ENCODE results near the gene GNAS-AS1. TPM values are rescaled to one million over a fixed set of nuclear protein-coding genes. Genes with fewer than 3 reads are reported as not detected.

The GNAS-AS1 gene
- total and polyA plus RNA-seq, 2 experiments from 2014 or later = 12.3 to 15.0 TPM

DNA sequence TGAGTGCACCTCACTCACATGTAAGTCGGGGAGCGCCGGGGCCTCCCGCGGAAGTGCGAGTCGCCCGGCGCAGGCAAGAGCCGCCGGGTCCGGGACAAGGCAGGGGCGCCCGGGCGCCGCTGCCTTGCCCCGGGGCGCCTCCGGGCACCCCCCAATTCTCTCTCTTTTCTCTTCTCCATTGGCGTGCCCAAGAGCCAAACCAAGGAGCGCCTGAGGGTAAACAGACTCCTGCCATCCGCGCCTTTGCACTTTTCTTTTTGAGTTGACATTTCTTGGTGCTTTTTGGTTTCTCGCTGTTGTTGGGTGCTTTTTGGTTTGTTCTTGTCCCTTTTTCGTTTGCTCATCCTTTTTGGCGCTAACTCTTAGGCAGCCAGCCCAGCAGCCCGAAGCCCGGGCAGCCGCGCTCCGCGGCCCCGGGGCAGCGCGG is 38.6 kb upstream of the GNAS-AS1 start (continued):
- TF ChIP-seq, protein P1, sequence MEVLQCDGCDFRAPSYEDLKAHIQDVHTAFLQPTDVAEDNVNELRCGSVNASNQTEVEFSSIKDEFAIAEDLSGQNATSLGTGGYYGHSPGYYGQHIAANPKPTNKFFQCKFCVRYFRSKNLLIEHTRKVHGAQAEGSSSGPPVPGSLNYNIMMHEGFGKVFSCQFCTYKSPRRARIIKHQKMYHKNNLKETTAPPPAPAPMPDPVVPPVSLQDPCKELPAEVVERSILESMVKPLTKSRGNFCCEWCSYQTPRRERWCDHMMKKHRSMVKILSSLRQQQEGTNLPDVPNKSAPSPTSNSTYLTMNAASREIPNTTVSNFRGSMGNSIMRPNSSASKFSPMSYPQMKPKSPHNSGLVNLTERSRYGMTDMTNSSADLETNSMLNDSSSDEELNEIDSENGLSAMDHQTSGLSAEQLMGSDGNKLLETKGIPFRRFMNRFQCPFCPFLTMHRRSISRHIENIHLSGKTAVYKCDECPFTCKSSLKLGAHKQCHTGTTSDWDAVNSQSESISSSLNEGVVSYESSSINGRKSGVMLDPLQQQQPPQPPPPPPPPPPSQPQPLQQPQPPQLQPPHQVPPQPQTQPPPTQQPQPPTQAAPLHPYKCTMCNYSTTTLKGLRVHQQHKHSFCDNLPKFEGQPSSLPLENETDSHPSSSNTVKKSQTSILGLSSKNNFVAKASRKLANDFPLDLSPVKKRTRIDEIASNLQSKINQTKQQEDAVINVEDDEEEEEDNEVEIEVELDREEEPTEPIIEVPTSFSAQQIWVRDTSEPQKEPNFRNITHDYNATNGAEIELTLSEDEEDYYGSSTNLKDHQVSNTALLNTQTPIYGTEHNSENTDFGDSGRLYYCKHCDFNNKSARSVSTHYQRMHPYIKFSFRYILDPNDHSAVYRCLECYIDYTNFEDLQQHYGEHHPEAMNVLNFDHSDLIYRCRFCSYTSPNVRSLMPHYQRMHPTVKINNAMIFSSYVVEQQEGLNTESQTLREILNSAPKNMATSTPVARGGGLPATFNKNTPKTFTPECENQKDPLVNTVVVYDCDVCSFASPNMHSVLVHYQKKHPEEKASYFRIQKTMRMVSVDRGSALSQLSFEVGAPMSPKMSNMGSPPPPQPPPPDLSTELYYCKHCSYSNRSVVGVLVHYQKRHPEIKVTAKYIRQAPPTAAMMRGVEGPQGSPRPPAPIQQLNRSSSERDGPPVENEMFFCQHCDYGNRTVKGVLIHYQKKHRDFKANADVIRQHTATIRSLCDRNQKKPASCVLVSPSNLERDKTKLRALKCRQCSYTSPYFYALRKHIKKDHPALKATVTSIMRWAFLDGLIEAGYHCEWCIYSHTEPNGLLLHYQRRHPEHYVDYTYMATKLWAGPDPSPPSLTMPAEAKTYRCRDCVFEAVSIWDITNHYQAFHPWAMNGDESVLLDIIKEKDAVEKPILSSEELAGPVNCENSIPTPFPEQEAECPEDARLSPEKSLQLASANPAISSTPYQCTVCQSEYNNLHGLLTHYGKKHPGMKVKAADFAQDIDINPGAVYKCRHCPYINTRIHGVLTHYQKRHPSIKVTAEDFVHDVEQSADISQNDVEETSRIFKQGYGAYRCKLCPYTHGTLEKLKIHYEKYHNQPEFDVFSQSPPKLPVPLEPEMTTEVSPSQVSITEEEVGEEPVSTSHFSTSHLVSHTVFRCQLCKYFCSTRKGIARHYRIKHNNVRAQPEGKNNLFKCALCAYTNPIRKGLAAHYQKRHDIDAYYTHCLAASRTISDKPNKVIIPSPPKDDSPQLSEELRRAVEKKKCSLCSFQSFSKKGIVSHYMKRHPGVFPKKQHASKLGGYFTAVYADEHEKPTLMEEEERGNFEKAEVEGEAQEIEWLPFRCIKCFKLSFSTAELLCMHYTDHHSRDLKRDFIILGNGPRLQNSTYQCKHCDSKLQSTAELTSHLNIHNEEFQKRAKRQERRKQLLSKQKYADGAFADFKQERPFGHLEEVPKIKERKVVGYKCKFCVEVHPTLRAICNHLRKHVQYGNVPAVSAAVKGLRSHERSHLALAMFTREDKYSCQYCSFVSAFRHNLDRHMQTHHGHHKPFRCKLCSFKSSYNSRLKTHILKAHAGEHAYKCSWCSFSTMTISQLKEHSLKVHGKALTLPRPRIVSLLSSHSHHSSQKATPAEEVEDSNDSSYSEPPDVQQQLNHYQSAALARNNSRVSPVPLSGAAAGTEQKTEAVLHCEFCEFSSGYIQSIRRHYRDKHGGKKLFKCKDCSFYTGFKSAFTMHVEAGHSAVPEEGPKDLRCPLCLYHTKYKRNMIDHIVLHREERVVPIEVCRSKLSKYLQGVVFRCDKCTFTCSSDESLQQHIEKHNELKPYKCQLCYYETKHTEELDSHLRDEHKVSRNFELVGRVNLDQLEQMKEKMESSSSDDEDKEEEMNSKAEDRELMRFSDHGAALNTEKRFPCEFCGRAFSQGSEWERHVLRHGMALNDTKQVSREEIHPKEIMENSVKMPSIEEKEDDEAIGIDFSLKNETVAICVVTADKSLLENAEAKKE (CRISPR knock-in tag; IDR thresholded peaks at IDR 0.05) = no peak
- TF ChIP-seq EZH2 (IDR thresholded peaks at IDR 0.05; ENCODE audit: low read depth, unreplicated experiment) (no peak), STAT1 (IDR thresholded peaks at IDR 0.05; ENCODE audit: unreplicated experiment) (no peak), CREB1 (CRISPR knock-in tag; IDR thresholded peaks at IDR 0.05; ENCODE audit: low read depth) (no peak)
- TF ChIP-seq, protein P2, sequence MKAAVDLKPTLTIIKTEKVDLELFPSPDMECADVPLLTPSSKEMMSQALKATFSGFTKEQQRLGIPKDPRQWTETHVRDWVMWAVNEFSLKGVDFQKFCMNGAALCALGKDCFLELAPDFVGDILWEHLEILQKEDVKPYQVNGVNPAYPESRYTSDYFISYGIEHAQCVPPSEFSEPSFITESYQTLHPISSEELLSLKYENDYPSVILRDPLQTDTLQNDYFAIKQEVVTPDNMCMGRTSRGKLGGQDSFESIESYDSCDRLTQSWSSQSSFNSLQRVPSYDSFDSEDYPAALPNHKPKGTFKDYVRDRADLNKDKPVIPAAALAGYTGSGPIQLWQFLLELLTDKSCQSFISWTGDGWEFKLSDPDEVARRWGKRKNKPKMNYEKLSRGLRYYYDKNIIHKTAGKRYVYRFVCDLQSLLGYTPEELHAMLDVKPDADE (IDR thresholded peaks at IDR 0.05) = no peak

DNA sequence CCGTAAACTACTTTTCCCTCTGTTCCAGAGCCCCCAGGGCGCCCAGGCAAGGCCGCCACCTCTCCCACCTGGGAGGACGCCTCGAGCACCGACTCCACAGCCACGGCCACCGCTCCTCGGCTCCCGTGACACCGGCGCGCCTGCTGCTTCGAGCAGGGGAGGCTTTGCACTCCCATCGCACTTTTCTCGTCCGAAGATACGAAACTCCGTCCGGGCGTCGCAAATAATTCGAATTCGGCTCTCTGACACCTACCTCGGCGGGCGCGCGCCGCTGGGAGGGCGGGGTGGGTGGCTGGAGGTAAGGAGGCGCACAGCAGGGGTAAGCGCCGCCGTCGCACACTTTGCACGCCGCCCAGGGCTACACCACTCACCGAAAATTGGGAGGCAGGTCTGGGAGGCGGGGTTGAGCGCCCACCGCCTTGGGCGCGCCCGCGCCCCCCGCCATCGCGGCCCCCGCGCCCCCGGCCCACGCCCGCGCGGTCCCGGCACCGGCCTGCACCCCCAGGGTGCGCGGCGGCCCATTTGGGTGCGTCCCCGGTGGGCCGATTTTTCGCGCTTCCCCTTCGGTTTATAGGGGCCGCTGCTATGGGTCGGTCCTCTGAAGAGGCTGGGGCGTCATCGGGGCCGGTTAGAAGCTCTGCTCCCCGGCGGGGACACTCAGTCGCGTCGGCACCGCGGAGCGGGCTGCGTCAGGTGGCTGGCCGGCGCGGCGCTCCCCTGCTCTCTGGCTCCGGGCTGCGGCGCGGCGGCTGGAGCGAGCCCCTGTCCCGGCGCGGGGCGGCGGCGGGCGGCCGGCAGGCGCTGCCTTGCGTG is 38.0 kb upstream of the GNAS-AS1 start:
- Mint-ChIP-seq H3K4me1 (peaks cover 32% of the 10 kb centered on the region), H3K4me3 (peak overlapping the region; percentile 84), H3K36me3 (ENCODE audit: low read depth) (peaks cover 49% of the 10 kb centered on the region), H3K9me3 (no peaks in the 10 kb centered on the region; the same call in 1 of the 3 replicates), H3K27ac (no peak overlapping the region), H3K27me3 (ENCODE audit: insufficient read depth, low read depth, poor library complexity) (peaks cover 15% of the 10 kb centered on the region)
- Histone ChIP-seq H4K20me1 (replicated peaks; ENCODE audit: insufficient read depth) (no peaks in the 10 kb centered on the region), H2AFZ (0 out of 2 replicates have a peak overlapping the region, but pooled peaks have one; percentile 59), H3K27ac (ENCODE audit: low read depth) (peak overlapping the region; percentile 45; the same call in 1 of the 2 replicates), H3K79me2 (replicated peaks; ENCODE audit: insufficient read depth) (peaks cover 31% of the 10 kb centered on the region), H3K27me3 (ENCODE audit: insufficient read depth) (peaks cover 8% of the 10 kb centered on the region), H3F3A (replicated peaks; ENCODE audit: low read depth) (peaks cover 6% of the 10 kb centered on the region; the same call in 1 of the 2 replicates), H3K9me2 (ENCODE audit: insufficient read depth) (0 out of 2 replicates have a peak, but pooled peaks cover 5% of the 10 kb centered on the region), H3K4me3 (peak overlapping the region; percentile 83), H3K4me2 (peak overlapping the region; percentile 90), H3K4me1 (ENCODE audit: insufficient read depth) (peaks cover 20% of the 10 kb centered on the region), H3K36me3 (ENCODE audit: insufficient read depth) (no peaks in the 10 kb centered on the region)
- DNase-seq (ENCODE audit: low spot score) = peak; percentile 90
- ATAC-seq = peak; percentile 33
- TF ChIP-seq EZH2 (IDR thresholded peaks at IDR 0.05; ENCODE audit: low read depth, unreplicated experiment) = no peak
- TF ChIP-seq, protein P2 (IDR thresholded peaks at IDR 0.05) = no peak
- peak; percentile 92 for TF ChIP-seq CREB1 (CRISPR knock-in tag; IDR thresholded peaks at IDR 0.05; ENCODE audit: low read depth)
- peak; percentile 76 for TF ChIP-seq POLR2AphosphoS5 (IDR thresholded peaks at IDR 0.05; ENCODE audit: low read depth)
- no peak for TF ChIP-seq NANOG (IDR thresholded peaks at IDR 0.05; ENCODE audit: borderline replicate concordance)
- TF ChIP-seq ZNF331 (CRISPR knock-in tag; IDR thresholded peaks at IDR 0.05; ENCODE audit: low read depth) = no peak
- no peak for TF ChIP-seq STAT1 (IDR thresholded peaks at IDR 0.05; ENCODE audit: unreplicated experiment)
- TF ChIP-seq CTCF (conservative IDR thresholded peaks at IDR 0.05; ENCODE audit: low read depth in 2 of 2) = no peak
- TF ChIP-seq EZH2phosphoT487 (IDR thresholded peaks at IDR 0.05; ENCODE audit: unreplicated experiment) = no peak
- TF ChIP-seq JUNB (IDR thresholded peaks at IDR 0.05; ENCODE audit: unreplicated experiment) = no peak
